GM10266 (cell line): ENCODE results near the gene TAGLN3.

Experiments used
- DNase-seq: peaks from one replicate; pipeline ENCODE4 v3.0.0; 2012; ENCODE audit errors: extremely low spot score
- TF ChIP-seq, protein P1 (sequence below): IDR thresholded peaks from 2 replicates; pipeline ENCODE4 v1.5.1; 2012; ENCODE audit warnings: mild to moderate bottlenecking, low read depth; ENCODE audit not compliant: control insufficient read depth, insufficient read depth; ENCODE audit errors: missing control alignments

Gene TAGLN3

GRCh38 chr3:111998636-111999483, at the start of gene TAGLN3:
TAGLN3 (plus strand) TSS chr3:111998922; CDS start chr3:111999423, 501 bp downstream.
- TF ChIP-seq, protein P1, sequence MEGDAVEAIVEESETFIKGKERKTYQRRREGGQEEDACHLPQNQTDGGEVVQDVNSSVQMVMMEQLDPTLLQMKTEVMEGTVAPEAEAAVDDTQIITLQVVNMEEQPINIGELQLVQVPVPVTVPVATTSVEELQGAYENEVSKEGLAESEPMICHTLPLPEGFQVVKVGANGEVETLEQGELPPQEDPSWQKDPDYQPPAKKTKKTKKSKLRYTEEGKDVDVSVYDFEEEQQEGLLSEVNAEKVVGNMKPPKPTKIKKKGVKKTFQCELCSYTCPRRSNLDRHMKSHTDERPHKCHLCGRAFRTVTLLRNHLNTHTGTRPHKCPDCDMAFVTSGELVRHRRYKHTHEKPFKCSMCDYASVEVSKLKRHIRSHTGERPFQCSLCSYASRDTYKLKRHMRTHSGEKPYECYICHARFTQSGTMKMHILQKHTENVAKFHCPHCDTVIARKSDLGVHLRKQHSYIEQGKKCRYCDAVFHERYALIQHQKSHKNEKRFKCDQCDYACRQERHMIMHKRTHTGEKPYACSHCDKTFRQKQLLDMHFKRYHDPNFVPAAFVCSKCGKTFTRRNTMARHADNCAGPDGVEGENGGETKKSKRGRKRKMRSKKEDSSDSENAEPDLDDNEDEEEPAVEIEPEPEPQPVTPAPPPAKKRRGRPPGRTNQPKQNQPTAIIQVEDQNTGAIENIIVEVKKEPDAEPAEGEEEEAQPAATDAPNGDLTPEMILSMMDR = no peak
- no peak for DNase-seq

GRCh38 chr3:111949712-111950111, 49.0 kb upstream of the TAGLN3 start:
- TF ChIP-seq, protein P1 = no peak
- no peak for DNase-seq

DNA sequence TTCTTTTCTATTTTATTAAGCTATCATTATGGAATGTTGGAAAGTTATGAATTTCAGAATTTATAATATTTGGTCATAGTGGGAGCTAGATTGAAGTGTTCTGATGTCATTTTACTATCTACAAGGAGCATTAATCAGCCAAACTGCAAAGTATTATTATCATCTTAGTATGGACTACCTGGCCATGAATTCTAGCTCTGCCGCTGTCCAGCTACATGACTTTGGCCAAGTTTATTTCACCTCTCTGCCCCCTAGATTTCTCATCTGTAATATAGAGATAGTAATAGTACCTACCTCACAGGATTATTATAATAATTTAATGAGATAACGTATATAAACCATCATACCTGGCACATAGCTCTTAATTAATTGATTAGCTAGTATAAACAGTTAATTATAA, 47.7 kb upstream of the TAGLN3 start:
- no peak for DNase-seq
- TF ChIP-seq, protein P1 = no peak

- TF ChIP-seq, protein P1 = no peak
- no peak for DNase-seq
Observed at GRCh38 chr3:111952086-111952485, 46.6 kb upstream of the TAGLN3 start.

DNA sequence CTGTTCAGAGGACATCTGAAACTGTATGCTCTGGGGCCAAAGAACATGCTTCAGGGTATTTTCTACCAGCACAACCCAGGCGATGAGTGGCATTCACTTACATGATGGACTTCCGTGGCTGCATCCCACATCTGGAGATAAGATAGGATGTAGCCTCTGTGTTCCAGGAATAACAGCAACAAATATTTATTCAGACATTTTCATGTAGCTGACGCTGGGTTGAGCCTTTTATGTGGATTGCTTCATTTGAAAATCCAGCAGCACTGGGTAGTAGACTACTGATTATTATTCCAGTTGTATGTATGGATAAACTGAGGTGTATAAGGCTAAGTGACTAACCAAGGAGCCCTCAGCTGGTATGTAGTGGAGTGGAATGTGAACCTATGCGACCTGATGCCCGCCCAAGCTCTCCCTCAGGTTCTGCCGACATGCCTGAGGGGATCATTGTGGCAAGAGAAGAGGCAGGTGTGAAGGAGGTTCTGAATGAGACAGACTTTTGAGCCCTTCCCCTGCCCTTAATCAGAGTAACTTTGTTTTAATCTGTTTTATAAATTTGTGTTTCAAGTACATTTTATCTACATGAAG, 45.8 kb upstream of the TAGLN3 start:
- DNase-seq = no peak
- TF ChIP-seq, protein P1 = no peak

DNA sequence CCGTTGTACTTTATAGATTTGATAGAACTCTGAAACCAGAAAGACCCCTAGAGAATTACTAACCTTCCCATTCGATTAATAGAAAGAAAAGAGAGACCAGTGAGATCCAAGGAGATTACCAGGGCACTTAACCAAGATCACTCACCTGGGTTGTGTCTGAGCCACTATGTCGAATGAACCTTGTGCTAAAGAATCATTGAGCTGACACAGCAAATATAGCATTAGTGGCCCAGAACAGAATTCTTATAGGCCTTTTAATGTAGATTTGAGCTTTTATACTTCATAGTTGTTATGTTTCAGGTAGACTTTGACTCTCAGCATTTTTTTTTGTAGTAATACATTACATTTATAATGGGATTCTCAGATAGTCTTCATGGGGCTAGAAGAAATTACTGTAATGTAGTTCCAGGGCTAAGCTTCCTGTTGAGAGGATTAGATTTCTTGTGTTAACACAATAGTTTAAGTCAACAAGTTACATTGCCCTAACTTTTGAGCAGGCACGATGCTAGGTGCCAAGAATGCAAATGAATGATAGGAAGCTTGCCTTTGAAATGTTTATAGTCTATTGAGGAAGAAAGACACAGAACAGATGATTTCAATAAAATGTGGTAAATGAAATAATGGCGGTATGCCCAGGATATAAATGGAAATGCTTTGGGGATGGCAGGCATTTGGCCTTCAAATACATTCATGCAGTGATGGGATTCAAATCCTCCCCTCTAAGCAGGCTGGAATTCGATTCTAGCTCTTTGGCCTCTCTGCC, 44.3 kb upstream of the TAGLN3 start:
- DNase-seq = no peak
- TF ChIP-seq, protein P1 = no peak
